Gastroesophageal sphincter (tissue), 4 donors: ENCODE data around the gene LRRC8B. TPM values are rescaled to one million over a fixed set of nuclear protein-coding genes. Genes with fewer than 3 reads are reported as not detected.

Experiments used
- ATAC-seq: fragments of 150-250 bp; one replicate; pipeline ENCODE4 v1.9.1; 2016; ENCODE audit warnings: mild to moderate bottlenecking, moderate library complexity
- H3K27ac ChIP-seq, 4 donors: fragments of 200-600 bp; sonication (generic) in 3 of 4; 1 replicate in 3 of 4; 2 replicates in 1 of 4; pipeline ENCODE4 v1.5.1; 2016 to 2019
- H3K27me3 ChIP-seq: fragments of 200-600 bp; sonication (generic); one replicate; pipeline ENCODE4 v1.5.1; 2019
- H3K36me3 ChIP-seq, 2 donors: fragments of 200-600 bp; sonication (generic); one replicate each; pipeline ENCODE4 v1.5.1; 2019; ENCODE audit warnings: control low read depth in 1 of 2
- H3K4me1 ChIP-seq, 3 donors: fragments of 200-600 bp; sonication (generic); 1 replicate in 2 of 3; 2 replicates in 1 of 3; pipeline ENCODE4 v1.5.1; 2016 to 2019; ENCODE audit warnings: control low read depth in 2 of 3
- H3K4me3 ChIP-seq, 2 donors: fragments of 200-600 bp; sonication (generic); one replicate each; pipeline ENCODE4 v1.5.1; 2019; ENCODE audit warnings: mild to moderate bottlenecking in 1 of 2, moderate library complexity in 1 of 2
- H3K9me3 ChIP-seq, 3 donors: fragments of 200-600 bp; sonication (generic); one replicate each; pipeline ENCODE4 v1.5.1; 2017 to 2019; ENCODE audit warnings: control low read depth in 2 of 3
- CTCF ChIP-seq, 4 experiments: fragments of 200-600 bp in 2 of 4; fragments of 450-650 bp in 2 of 4; sonication (generic) in 1 of 4; IDR thresholded peaks; one replicate each; pipeline ENCODE4 v1.5.1; 2017 to 2019; ENCODE audit warnings: antibody characterized with exemption in 4 of 4, mild to moderate bottlenecking in 2 of 4, moderate library complexity in 2 of 4
- EP300 ChIP-seq: sonication (generic); formaldehyde crosslinking; IDR thresholded peaks from one replicate; pipeline ENCODE4 v1.6.1; 2017; ENCODE audit warnings: antibody characterized with exemption, mild to moderate bottlenecking
- POLR2A ChIP-seq, 2 donors: fragments of 450-650 bp; IDR thresholded peaks; one replicate each; pipeline ENCODE4 v1.6.1; 2017; ENCODE audit warnings: antibody characterized with exemption in 2 of 2, mild to moderate bottlenecking in 2 of 2, moderate library complexity in 1 of 2
- POLR2AphosphoS5 ChIP-seq: sonication (generic); formaldehyde crosslinking; IDR thresholded peaks from one replicate; pipeline ENCODE4 v1.6.1; 2017; ENCODE audit warnings: antibody characterized with exemption
- WGBS, 2 donors: methylation state at CpG; one replicate each; pipeline ENCODE4 v1.1.5; 2018; ENCODE audit warnings: low coverage in 1 of 2; 5-methylcytosine and 5-hydroxymethylcytosine counted together
- total RNA-seq, 4 donors: library from RNA; depleted of rRNA; stranded (reverse); fragments of >200 nt; gene quantifications; one replicate each; pipeline ENCODE4 v1.1.0, GENCODE V29; 2016

LRRC8B gene
- total RNA-seq: 1 to 10 TPM; 3.5 to 6.9 (median 5.0) TPM

DNA sequence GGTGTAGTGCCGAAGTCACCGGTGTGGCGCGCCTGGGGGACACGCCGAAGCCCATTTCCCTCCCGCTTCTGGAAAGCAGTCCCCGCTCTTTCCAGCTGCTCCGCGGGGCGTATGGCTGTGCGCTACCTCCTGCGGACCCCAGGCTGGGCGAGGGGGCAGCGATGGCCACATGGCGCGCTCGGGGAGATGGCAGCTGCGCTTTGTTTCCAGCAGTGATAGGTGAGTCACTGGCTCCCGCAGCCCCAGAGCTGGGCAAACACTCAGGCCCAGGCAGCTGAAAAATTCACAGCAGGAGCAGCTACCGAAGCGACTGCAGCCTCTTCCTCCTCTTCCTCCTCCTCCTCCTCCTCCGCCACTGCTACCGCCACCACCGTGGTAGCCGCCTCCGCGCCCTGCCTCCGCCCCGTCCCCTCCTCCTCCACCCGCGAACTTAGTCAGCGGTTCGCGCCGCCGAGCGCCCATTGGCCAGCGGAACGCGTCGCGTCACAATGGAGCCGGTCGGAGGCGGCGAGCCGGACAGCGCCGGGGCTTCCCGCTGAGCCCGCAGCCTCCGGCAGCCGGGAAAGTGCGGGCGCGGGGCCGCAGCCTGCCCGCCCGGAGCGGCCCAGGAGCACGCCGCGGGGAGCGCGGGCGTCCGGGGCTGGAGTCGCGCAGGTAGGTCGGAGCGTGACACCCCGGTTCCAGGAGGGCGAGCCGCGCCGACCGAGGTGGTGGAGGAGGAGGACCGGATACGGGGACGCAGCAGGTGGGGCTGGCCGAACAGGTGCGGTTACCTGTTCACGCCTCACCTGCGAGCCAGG is at the start of gene LRRC8B:
TSS of gene LRRC8B (plus strand) at position 461 of the 800 bp plus-strand sequence. CDS start 57,822 bp downstream, outside the sequence.
- 0% methylated on average over 6 of the region's 85 CpGs; no CpG with 5 or more reads in 1 of the 2 donors for WGBS, 2 donors
- Histone ChIP-seq H3K27ac (peak within 1 kb of the TSS; percentile 32 to 95 (median 88)), H3K4me1 (peaks cover 0 to 31% (median 4%) of the 10 kb centered on the region in 3 donors), H3K9me3 (no peaks in the 10 kb centered on the region), H3K36me3 (no peaks in the 10 kb centered on the region), H3K4me3 (peak within 1 kb of the TSS; percentile 78 to 96), H3K27me3 (no peaks in the 10 kb centered on the region)
- TF ChIP-seq POLR2AphosphoS5 (peak; percentile 73), CTCF (IDR thresholded peaks at IDR 0.05) (no peak), POLR2A (IDR thresholded peaks at IDR 0.05) (peak; percentile 52 to 57), EP300 (no peak)
- ATAC-seq: peak; percentile 98

DNA sequence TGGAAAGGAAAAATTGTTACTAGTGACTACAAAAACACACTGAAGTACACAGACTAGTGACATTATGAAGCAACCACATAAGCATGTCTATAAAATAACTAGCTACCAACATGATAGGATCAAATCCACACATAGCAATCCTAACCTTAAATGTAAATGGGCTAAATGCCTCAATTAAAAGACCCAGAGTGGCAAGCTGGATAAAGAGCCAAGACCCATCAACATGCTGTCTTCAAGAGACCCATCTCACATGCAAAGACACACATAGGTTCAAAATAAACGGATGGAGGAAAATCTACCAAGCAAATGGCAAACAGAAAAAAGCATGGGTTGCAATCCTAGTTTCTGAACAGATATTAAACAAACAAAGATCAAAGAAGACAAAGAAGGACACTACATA is 49.4 kb upstream of the LRRC8B start:
- ATAC-seq: no peak
- whole genome bisulfite sequencing, 2 donors: 83 to 100% methylated on average over 1 of the region's 1 CpG

GRCh38 chr1:89476072-89476471 is 48.6 kb upstream of the LRRC8B start:
- 83 to 90% methylated on average over 1 of the region's 1 CpG for WGBS, 2 donors
- no peaks in the 10 kb centered on the region for H3K27me3 ChIP-seq

More for the DNA sequence above, 49.4 kb upstream of the LRRC8B start:
- no peaks in the 10 kb centered on the region for H3K27me3 ChIP-seq
- H3K4me3 ChIP-seq: no peak overlapping the region
- H3K9me3 ChIP-seq: peaks cover 0 to 12% (median 0%) of the 10 kb centered on the region in 3 donors
- H3K4me1 ChIP-seq: no peaks in the 10 kb centered on the region
- no peak for TF ChIP-seq EP300
- TF ChIP-seq POLR2AphosphoS5: no peak
- TF ChIP-seq POLR2A (IDR thresholded peaks at IDR 0.05): no peak
- TF ChIP-seq CTCF (IDR thresholded peaks at IDR 0.05): no peak
- H3K27ac ChIP-seq: no peak overlapping the region
- H3K36me3 ChIP-seq: no peaks in the 10 kb centered on the region

DNA sequence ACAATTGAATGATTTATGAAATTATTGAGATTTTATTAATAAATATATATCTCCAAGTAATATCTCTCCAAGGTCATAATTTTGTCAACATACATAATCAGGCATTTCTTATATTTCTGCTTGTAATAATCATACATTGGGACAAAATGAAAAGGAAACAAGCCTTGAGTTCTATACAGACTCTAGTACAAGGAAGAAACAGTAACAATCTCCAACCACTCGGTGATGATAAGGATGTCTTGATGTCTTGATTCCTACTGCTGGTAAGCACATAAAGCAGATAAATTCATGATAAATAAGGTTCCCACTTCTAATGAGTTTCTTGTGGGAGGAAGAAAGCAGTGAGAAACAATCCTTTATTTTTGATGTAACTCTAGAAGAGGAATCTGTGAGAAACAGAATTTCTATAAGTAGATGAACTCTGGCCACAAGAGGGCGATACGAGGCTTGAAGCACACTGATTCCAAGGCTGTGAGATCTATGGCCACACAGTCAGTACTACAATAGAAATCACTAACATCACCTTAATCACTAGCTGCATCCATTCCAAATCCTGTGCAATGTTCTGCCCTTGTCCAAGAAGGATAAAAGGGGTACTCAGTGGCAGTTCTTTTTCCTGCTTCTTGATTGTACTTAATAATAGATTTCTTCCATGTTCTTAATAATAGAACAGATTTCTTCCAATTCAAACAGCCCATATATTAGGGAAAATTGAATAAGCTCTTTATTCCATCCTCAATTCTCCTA is 41.4 kb upstream of the LRRC8B start:
- Histone ChIP-seq H3K4me1 (no peaks in the 10 kb centered on the region), H3K27me3 (no peaks in the 10 kb centered on the region), H3K36me3 (no peaks in the 10 kb centered on the region), H3K27ac (no peak overlapping the region), H3K9me3 (peaks cover 0 to 6% (median 0%) of the 10 kb centered on the region in 3 donors), H3K4me3 (no peak overlapping the region)
- peak; percentile 56 to 73 (median 66) for TF ChIP-seq CTCF (IDR thresholded peaks at IDR 0.05)
- TF ChIP-seq POLR2A (IDR thresholded peaks at IDR 0.05): no peak
- no peak for ATAC-seq
- 14 to 24% methylated on average over 3 of the region's 3 CpGs for WGBS, 2 donors

More at GRCh38 chr1:89476072-89476471, 48.6 kb upstream of the LRRC8B start:
- Histone ChIP-seq H3K36me3 (no peaks in the 10 kb centered on the region), H3K4me1 (no peaks in the 10 kb centered on the region), H3K27ac (no peak overlapping the region), H3K9me3 (peaks cover 0 to 18% (median 0%) of the 10 kb centered on the region in 3 donors), H3K4me3 (no peak overlapping the region)
- TF ChIP-seq POLR2AphosphoS5 (no peak), CTCF (IDR thresholded peaks at IDR 0.05) (no peak), EP300 (no peak), POLR2A (IDR thresholded peaks at IDR 0.05) (no peak)
- no peak for ATAC-seq
